OCI-LY3 (cell line): ENCODE measurements around the gene ELOVL2.

Experiments used
- H2AFZ ChIP-seq: fragments of 200-600, 300-600 bp; shearing (Covaris generic); 2 replicates; pipeline ENCODE4 v1.6.0; 2014; ENCODE audit warnings: antibody characterized with exemption, low read depth, low read length
- H3K27ac ChIP-seq: fragments of 200-600, 300-600 bp; sonication (generic); 2 replicates; pipeline ENCODE4 v1.5.1; 2014; ENCODE audit warnings: mild to moderate bottlenecking, low read length, moderate library complexity, mixed read lengths
- H3K27me3 ChIP-seq: fragments of 200-600, 300-600 bp; sonication (generic); 2 replicates; pipeline ENCODE4 v1.6.1; 2014; ENCODE audit warnings: low read depth, low read length, mixed read lengths
- H3K36me3 ChIP-seq: fragments of 200-600, 300-600 bp; sonication (generic); replicated peaks from 2 replicates; pipeline ENCODE3; 2014; ENCODE audit warnings: low read depth, low read length, mixed read lengths
- H3K4me1 ChIP-seq: fragments of 300-600, 200-600 bp; sonication (generic); 2 replicates; pipeline ENCODE4 v1.6.1; 2014; ENCODE audit warnings: low read length, mixed read lengths
- H3K4me2 ChIP-seq: fragments of 200-600, 300-600 bp; sonication (generic); 2 replicates; pipeline ENCODE4 v1.6.1; 2014; ENCODE audit warnings: low read length, mixed read lengths
- H3K4me3 ChIP-seq: fragments of 300-600, 200-600 bp; sonication (generic); 2 replicates; pipeline ENCODE4 v1.5.1; 2014; ENCODE audit warnings: antibody characterized with exemption, mild to moderate bottlenecking, low read length, moderate library complexity
- H3K79me2 ChIP-seq: fragments of 300-600, 200-600 bp; shearing (Covaris generic); 2 replicates; pipeline ENCODE4 v1.6.1; 2014; ENCODE audit warnings: mild to moderate bottlenecking, low read length, mixed read lengths
- H3K9ac ChIP-seq: fragments of 300-600, 200-600 bp; shearing (Covaris generic); 2 replicates; pipeline ENCODE4 v1.6.0; 2014; ENCODE audit warnings: mild to moderate bottlenecking, low read length, moderate library complexity
- H3K9me3 ChIP-seq: fragments of 200-600, 300-600 bp; shearing (Covaris generic); 2 replicates; pipeline ENCODE4 v1.6.1; 2014; ENCODE audit warnings: low read length, mixed read lengths; ENCODE audit not compliant: insufficient read depth
- H4K20me1 ChIP-seq: fragments of 200-600, 300-600 bp; sonication (generic); 2 replicates; pipeline ENCODE4 v1.6.1; 2016; ENCODE audit warnings: low read length, mixed read lengths; ENCODE audit not compliant: insufficient read depth
- EZH2phosphoT487 ChIP-seq: fragments of 200-600 bp; shearing (Covaris generic); IDR thresholded peaks from 2 replicates; pipeline ENCODE4 v1.6.1; 2018; ENCODE audit warnings: antibody characterized with exemption, mixed run types, low read depth
- TF ChIP-seq, protein P1 (sequence below): fragments of 200-600, 300-600 bp; sonication (generic); IDR thresholded peaks from 2 replicates; pipeline ENCODE4 v1.5.1; 2014; ENCODE audit warnings: antibody characterized with exemption, low read length, low read depth

Gene ELOVL2

DNA sequence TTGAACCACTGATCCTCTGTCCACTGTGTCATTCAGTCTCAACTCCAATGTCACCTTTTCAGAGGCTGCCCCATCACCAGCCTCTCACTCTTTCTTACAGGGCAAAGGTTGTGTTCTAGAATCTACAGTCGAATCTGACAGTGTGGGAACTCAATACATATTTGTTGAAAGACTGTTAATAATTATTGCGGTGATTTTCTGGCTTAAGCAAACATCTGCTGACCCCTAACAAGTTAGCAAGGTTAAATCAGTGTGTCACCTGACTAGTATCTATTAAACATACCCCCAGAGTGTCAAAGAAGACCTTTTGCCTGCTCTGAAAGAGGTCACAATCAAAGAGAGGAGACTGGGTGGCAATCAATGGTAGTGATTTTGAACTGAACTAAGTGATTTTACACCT lies 41.9 kb downstream of the ELOVL2 start:
- no peaks in the 10 kb centered on the region for H3K79me2 ChIP-seq
- no peaks in the 10 kb centered on the region for H3K36me3 ChIP-seq
- H3K4me1 ChIP-seq = no peaks in the 10 kb centered on the region
- H3K27me3 ChIP-seq = peaks cover 7% of the 10 kb centered on the region; the same call in 1 of the 2 replicates
- no peak overlapping the region for H3K9ac ChIP-seq
- no peak overlapping the region for H3K27ac ChIP-seq
- no peaks in the 10 kb centered on the region for H3K9me3 ChIP-seq
- no peaks in the 10 kb centered on the region for H4K20me1 ChIP-seq
- TF ChIP-seq, protein P1, sequence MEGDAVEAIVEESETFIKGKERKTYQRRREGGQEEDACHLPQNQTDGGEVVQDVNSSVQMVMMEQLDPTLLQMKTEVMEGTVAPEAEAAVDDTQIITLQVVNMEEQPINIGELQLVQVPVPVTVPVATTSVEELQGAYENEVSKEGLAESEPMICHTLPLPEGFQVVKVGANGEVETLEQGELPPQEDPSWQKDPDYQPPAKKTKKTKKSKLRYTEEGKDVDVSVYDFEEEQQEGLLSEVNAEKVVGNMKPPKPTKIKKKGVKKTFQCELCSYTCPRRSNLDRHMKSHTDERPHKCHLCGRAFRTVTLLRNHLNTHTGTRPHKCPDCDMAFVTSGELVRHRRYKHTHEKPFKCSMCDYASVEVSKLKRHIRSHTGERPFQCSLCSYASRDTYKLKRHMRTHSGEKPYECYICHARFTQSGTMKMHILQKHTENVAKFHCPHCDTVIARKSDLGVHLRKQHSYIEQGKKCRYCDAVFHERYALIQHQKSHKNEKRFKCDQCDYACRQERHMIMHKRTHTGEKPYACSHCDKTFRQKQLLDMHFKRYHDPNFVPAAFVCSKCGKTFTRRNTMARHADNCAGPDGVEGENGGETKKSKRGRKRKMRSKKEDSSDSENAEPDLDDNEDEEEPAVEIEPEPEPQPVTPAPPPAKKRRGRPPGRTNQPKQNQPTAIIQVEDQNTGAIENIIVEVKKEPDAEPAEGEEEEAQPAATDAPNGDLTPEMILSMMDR = no peak
- no peak for TF ChIP-seq EZH2phosphoT487
- no peak overlapping the region for H3K4me2 ChIP-seq
- H2AFZ ChIP-seq = no peak overlapping the region
- H3K4me3 ChIP-seq = no peak overlapping the region

DNA sequence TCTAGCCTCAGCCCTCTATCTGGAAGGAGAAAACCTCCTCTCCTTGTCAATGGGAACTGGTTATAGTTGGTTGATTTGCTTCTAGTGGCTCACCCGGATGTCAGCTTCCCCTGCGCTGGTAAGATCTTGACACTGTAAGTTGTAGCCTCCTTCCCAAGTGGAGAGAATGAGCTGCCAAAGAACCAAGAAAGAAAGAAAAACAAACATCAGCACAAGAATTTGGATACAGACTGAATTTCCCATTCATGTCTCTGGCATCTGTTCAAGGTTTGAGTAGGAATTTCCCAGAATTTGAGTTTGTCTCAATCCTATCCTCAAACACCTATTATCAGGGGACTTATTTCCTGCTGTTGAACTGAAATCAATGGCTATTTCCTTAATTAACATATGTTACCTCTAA lies 44.1 kb downstream of the ELOVL2 start:
- TF ChIP-seq, protein P1 = no peak
- TF ChIP-seq EZH2phosphoT487 = no peak
- Histone ChIP-seq H3K4me3 (no peak overlapping the region), H4K20me1 (no peaks in the 10 kb centered on the region), H3K36me3 (no peaks in the 10 kb centered on the region), H3K4me2 (no peak overlapping the region), H3K4me1 (no peaks in the 10 kb centered on the region), H3K9me3 (no peaks in the 10 kb centered on the region), H2AFZ (no peak overlapping the region), H3K27me3 (peaks cover 7% of the 10 kb centered on the region; the same call in 1 of the 2 replicates), H3K9ac (no peak overlapping the region), H3K27ac (no peak overlapping the region), H3K79me2 (no peaks in the 10 kb centered on the region)

DNA sequence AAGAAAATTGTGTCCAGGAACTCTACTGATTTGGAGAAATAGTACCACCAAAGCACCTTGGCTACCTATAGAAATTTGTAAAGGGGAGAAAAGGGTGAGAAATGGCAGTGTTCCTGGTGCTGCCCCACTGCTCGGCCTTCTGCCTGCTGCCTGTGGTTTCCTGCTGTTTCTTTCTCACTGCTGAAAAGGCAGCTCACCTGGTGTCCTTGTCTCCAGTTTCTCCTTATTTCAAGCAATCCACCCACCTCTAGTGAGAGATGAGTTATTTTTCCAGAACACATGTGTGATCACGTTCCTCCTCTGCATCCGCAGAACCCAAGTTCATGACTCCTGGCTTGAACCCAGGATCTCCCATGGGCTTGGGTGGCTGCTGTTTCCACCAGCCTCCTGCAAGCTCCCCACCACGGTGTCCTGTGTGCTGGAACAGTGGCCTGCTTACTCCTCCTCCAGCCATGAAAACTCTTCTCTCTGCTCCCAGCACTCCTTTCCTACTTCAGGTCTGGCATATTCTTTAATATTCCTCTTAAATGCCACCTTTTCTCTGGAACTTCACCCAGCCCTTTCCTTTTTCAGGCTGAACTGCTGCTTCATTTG lies 48.9 kb downstream of the ELOVL2 start:
- Histone ChIP-seq H3K9me3 (no peaks in the 10 kb centered on the region), H3K36me3 (no peaks in the 10 kb centered on the region), H3K79me2 (no peaks in the 10 kb centered on the region), H4K20me1 (no peaks in the 10 kb centered on the region), H3K27me3 (no peaks in the 10 kb centered on the region), H3K4me1 (no peaks in the 10 kb centered on the region), H2AFZ (no peak overlapping the region), H3K4me2 (no peak overlapping the region), H3K27ac (no peak overlapping the region), H3K9ac (no peak overlapping the region), H3K4me3 (no peak overlapping the region)
- TF ChIP-seq, protein P1 = no peak
- TF ChIP-seq EZH2phosphoT487 = no peak

DNA sequence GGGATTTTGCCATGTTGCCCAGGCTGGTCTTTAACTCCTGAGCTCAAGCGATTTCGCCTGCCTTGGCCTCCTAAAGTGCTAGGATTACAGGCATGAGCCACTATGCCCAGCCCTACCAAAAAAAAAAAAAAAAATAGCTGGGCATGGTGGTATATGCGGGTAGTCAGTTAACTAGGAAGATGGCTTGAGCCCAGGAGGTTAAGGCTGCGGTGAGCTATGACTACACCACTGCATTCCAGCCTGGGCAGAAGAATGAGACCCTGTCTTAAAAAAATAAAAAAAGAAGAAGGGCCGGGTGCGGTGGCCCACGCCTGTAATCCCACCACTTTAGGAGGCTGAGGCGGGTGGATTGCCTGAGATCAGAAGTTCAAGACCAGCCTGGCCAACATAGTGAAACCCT lies 50.2 kb downstream of the ELOVL2 start:
- H3K9me3 ChIP-seq = no peaks in the 10 kb centered on the region
- no peaks in the 10 kb centered on the region for H3K27me3 ChIP-seq
- H3K9ac ChIP-seq = no peak overlapping the region
- no peaks in the 10 kb centered on the region for H3K79me2 ChIP-seq
- no peak overlapping the region for H3K27ac ChIP-seq
- H2AFZ ChIP-seq = no peak overlapping the region
- no peak overlapping the region for H3K4me2 ChIP-seq
- TF ChIP-seq EZH2phosphoT487 = no peak
- TF ChIP-seq, protein P1 = no peak
- H3K36me3 ChIP-seq = no peaks in the 10 kb centered on the region
- H4K20me1 ChIP-seq = no peaks in the 10 kb centered on the region
- H3K4me1 ChIP-seq = no peaks in the 10 kb centered on the region
- H3K4me3 ChIP-seq = no peak overlapping the region
